ENCODE results near the gene C2orf68.

- TF ChIP-seq POLR2A (IDR thresholded peaks at IDR 0.05): no peak
- no peak for TF ChIP-seq CTCF (IDR thresholded peaks at IDR 0.05 in 8 of 11, conservative IDR thresholded peaks at IDR 0.05 in 3 of 11)
Observed at GRCh38 chr2:85623991-85624390, 12.1 kb upstream of the C2orf68 start.
